Upper lobe of left lung (tissue), 6 donors: Measurements from ENCODE around the gene DHRS2. TPM values are rescaled to one million over a fixed set of nuclear protein-coding genes. Genes with fewer than 3 reads are reported as not detected.

Source experiments
- ATAC-seq, 2 donors: fragments of 200-7000 bp; cut with Tn5 transposase; one replicate each; pipeline ENCODE4 v1.9.1; 2022; ENCODE audit warnings: mild to moderate bottlenecking in 2 of 2, moderate library complexity in 2 of 2; ENCODE audit not compliant: low FRiP score in 2 of 2
- DNase-seq, 2 donors: peaks; one replicate each; pipeline ENCODE4 v3.0.0-alpha.2; 2019 to 2020
- H3K27ac ChIP-seq, 4 donors: fragments of 200-600 bp; sonication (generic); one replicate each; pipeline ENCODE4 v1.5.1; 2016 to 2019
- H3K27me3 ChIP-seq, 4 donors: fragments of 200-600 bp; sonication (generic); one replicate each; pipeline ENCODE4 v1.5.1; 2017 to 2019
- H3K36me3 ChIP-seq, 4 donors: fragments of 200-600 bp; sonication (generic); one replicate each; pipeline ENCODE4 v1.5.1; 2016 to 2019
- H3K4me1 ChIP-seq, 4 donors: fragments of 200-600 bp; sonication (generic); one replicate each; pipeline ENCODE4 v1.5.1; 2018 to 2019
- H3K4me3 ChIP-seq, 4 donors: fragments of 200-600 bp; sonication (generic); one replicate each; pipeline ENCODE4 v1.5.1; 2017 to 2019; ENCODE audit warnings: mild to moderate bottlenecking in 2 of 4, moderate library complexity in 1 of 4
- H3K9me3 ChIP-seq, 4 donors: fragments of 200-600 bp; sonication (generic); one replicate each; pipeline ENCODE4 v1.5.1; 2018 to 2019
- EP300 ChIP-seq, 4 donors: sonication (generic); formaldehyde crosslinking; IDR thresholded peaks; one replicate each; pipeline ENCODE4 v1.5.1; 2017; ENCODE audit warnings: antibody characterized with exemption in 4 of 4, control low read depth in 2 of 4
- POLR2A ChIP-seq, 4 donors: fragments of 450-650 bp; IDR thresholded peaks; one replicate each; pipeline ENCODE4 v1.5.1; 2016 to 2017; ENCODE audit warnings: antibody characterized with exemption in 4 of 4, mild to moderate bottlenecking in 2 of 4
- POLR2AphosphoS5 ChIP-seq, 2 donors: sonication (generic); formaldehyde crosslinking; IDR thresholded peaks; one replicate each; pipeline ENCODE4 v1.5.1; 2017; ENCODE audit warnings: antibody characterized with exemption in 2 of 2
- WGBS, 2 donors: methylation state at CpG; one replicate each; pipeline ENCODE4 v1.1.5; 2017 to 2018; 5-methylcytosine and 5-hydroxymethylcytosine counted together
- total RNA-seq, 6 donors: library from RNA; depleted of rRNA in 4 of 6; stranded (reverse); fragments of >200 nt in 4 of 6; gene quantifications; one replicate each; pipeline versions ENCODE4 v1.1.0 to v1.2.1, GENCODE V29; 2016 to 2021
- TF ChIP-seq, protein P1 (sequence below), 6 experiments: fragments of 450-650 bp in 4 of 6; fragments of 200-600 bp in 2 of 6; sonication (generic) in 2 of 6; IDR thresholded peaks; one replicate each; pipeline ENCODE4 v1.5.1; 2016 to 2019; ENCODE audit warnings: antibody characterized with exemption in 6 of 6
- donor health status: DM: no; HTN: no; CAD: no; lungs with moderate emphysema.
- donor health status: DM: no; HTN: yes; CAD: no; lungs with severe emphysema.

DHRS2 gene
- total RNA-seq, 6 donors from 2014 or later = 0.30 to 5.2 (median 0.76) TPM; not detected in 1

DNA sequence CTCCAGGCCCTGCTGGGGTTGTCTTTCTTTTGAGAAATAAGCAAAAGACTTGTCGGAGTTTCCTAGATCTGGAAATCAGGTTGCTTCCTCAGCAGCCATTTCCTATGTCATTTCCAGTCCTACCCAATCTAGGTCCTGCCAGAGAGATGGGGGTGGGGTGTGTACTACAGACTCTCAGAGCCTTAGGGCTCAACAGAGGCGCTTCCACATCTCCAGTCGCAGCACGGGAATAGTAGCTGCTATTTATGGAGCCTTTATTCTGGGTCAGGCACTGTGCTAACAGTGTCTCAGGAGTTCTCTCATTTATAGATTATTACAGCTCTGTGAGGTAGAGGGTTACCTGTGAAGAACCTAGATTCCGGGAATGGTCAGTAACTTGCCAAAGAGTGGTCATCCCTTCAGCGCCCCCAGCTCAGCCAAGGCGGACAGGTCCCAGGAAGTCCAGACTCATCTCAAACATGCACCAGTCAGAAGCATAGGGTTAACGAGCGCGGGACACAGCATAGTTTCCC lies 21.9 kb downstream of the DHRS2 start:
- no peaks in the 10 kb centered on the region for H3K27me3 ChIP-seq
- no peak for DNase-seq
- no peak for ATAC-seq
- H3K4me1 ChIP-seq = no peaks in the 10 kb centered on the region
- no peaks in the 10 kb centered on the region for H3K9me3 ChIP-seq
- no peak overlapping the region for H3K4me3 ChIP-seq
- H3K27ac ChIP-seq = no peak overlapping the region
- TF ChIP-seq POLR2A (IDR thresholded peaks at IDR 0.05) = no peak
- TF ChIP-seq, protein P1, sequence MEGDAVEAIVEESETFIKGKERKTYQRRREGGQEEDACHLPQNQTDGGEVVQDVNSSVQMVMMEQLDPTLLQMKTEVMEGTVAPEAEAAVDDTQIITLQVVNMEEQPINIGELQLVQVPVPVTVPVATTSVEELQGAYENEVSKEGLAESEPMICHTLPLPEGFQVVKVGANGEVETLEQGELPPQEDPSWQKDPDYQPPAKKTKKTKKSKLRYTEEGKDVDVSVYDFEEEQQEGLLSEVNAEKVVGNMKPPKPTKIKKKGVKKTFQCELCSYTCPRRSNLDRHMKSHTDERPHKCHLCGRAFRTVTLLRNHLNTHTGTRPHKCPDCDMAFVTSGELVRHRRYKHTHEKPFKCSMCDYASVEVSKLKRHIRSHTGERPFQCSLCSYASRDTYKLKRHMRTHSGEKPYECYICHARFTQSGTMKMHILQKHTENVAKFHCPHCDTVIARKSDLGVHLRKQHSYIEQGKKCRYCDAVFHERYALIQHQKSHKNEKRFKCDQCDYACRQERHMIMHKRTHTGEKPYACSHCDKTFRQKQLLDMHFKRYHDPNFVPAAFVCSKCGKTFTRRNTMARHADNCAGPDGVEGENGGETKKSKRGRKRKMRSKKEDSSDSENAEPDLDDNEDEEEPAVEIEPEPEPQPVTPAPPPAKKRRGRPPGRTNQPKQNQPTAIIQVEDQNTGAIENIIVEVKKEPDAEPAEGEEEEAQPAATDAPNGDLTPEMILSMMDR (IDR thresholded peaks at IDR 0.05) = no peak
- TF ChIP-seq POLR2AphosphoS5 (IDR thresholded peaks at IDR 0.05) = no peak
- TF ChIP-seq EP300 (IDR thresholded peaks at IDR 0.05) = no peak
- WGBS, 2 donors = 70 to 81% methylated on average over 10 of the region's 10 CpGs
- no peaks in the 10 kb centered on the region for H3K36me3 ChIP-seq

- ATAC-seq (no peak), DNase-seq (no peak)
- 68 to 72% methylated on average over 9 to 11 of the region's 11 CpGs for WGBS, 2 donors
- Histone ChIP-seq H3K4me3 (no peak overlapping the region), H3K27ac (no peak overlapping the region), H3K36me3 (no peaks in the 10 kb centered on the region), H3K4me1 (no peaks in the 10 kb centered on the region), H3K9me3 (no peaks in the 10 kb centered on the region), H3K27me3 (no peaks in the 10 kb centered on the region)
- TF ChIP-seq POLR2AphosphoS5 (IDR thresholded peaks at IDR 0.05) (no peak), EP300 (IDR thresholded peaks at IDR 0.05) (no peak), POLR2A (IDR thresholded peaks at IDR 0.05) (no peak)
- TF ChIP-seq, protein P1 (IDR thresholded peaks at IDR 0.05) = no peak
These were observed 24.4 kb downstream of the DHRS2 start for GRCh38 chr14:23660290-23661226.

DNA sequence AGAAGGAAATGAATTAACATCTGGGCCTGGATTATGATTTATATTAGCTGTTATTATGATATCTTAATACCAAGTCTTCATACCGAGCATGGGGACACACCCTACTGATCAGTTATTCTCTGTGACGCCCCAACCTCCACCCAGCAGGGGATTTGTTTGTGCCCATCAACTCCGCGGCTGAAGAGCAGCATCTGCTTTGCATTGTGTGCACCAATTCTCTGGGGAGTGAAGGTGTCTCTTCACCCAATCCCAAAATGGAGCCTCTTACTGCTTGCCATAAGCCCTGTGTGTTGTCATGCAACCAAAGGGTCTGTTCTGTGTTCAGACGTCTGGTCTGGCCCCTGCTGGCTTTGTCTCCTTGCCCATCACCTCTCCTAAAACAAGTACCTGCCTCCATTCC lies 25.4 kb downstream of the DHRS2 start:
- Histone ChIP-seq H3K27me3 (no peaks in the 10 kb centered on the region), H3K9me3 (no peaks in the 10 kb centered on the region), H3K4me3 (no peak overlapping the region), H3K27ac (no peak overlapping the region), H3K36me3 (no peaks in the 10 kb centered on the region), H3K4me1 (no peaks in the 10 kb centered on the region)
- DNase-seq (no peak), ATAC-seq (no peak)
- TF ChIP-seq POLR2A (IDR thresholded peaks at IDR 0.05) = no peak
- TF ChIP-seq EP300 (IDR thresholded peaks at IDR 0.05) = no peak
- no peak for TF ChIP-seq POLR2AphosphoS5 (IDR thresholded peaks at IDR 0.05)
- TF ChIP-seq, protein P1 (IDR thresholded peaks at IDR 0.05) = no peak
- 87% methylated on average over 5 of the region's 5 CpGs for WGBS, 2 donors

DNA sequence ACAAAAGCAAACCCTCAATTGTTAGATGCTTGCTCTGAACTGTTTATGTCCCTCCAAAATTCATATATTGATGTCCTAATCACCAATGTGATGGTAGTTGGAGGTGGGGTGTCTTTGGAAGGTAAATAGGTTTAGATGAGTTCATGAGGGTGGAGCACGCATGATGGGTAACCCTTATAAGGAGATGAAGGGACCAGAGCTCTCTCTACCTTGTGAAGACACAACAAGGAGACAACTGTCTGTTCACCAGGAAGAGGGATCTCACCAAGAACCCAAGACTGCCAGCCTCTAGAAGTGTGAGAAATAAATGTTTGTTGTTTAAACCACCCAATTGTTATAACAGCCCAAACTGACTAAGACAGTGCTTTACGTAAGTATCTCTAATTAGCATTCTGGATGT lies 27.0 kb downstream of the DHRS2 start:
- Histone ChIP-seq H3K27ac (no peak overlapping the region), H3K4me1 (no peaks in the 10 kb centered on the region), H3K4me3 (no peak overlapping the region), H3K27me3 (no peaks in the 10 kb centered on the region), H3K36me3 (no peaks in the 10 kb centered on the region), H3K9me3 (no peaks in the 10 kb centered on the region)
- TF ChIP-seq EP300 (IDR thresholded peaks at IDR 0.05) = no peak
- TF ChIP-seq POLR2AphosphoS5 (IDR thresholded peaks at IDR 0.05) = no peak
- TF ChIP-seq, protein P1 (IDR thresholded peaks at IDR 0.05) = no peak
- no peak for TF ChIP-seq POLR2A (IDR thresholded peaks at IDR 0.05)
- DNase-seq (no peak), ATAC-seq (no peak)
- WGBS, 2 donors = 94 to 95% methylated on average over 2 of the region's 2 CpGs
